HL-60 (cell line): ENCODE results near the gene ZPLD1.

Experiments
- DNase-seq, 2 experiments: peaks; one replicate each; pipeline ENCODE4 v3.0.0-alpha.2; 2010 to 2020; ENCODE audit warnings: low read depth in 1 of 2, low spot score in 1 of 2
- H3K27ac ChIP-seq: fragments of 250-450 bp; sonication (Bioruptor Pico); replicated peaks from 2 replicates; pipeline ENCODE4 v1.5.1; 2020; ENCODE audit warnings: mild to moderate bottlenecking, moderate library complexity
- H3K27me3 ChIP-seq: fragments of 250-450 bp; sonication (Bioruptor Pico); 2 replicates; pipeline ENCODE4 v1.5.1; 2021; ENCODE audit warnings: mild to moderate bottlenecking, moderate library complexity; ENCODE audit not compliant: insufficient read depth, poor library complexity, severe bottlenecking
- H3K4me3 ChIP-seq: replicated peaks from 2 replicates; pipeline ENCODE4 v1.5.1; 2011; ENCODE audit warnings: mild to moderate bottlenecking, control low read depth, low read length; ENCODE audit not compliant: insufficient read depth
- GABPA ChIP-seq: IDR thresholded peaks from 2 replicates; pipeline ENCODE4 v1.6.1; 2012; ENCODE audit warnings: low read depth
- POLR2AphosphoS5 ChIP-seq: IDR thresholded peaks from 2 replicates; pipeline ENCODE4 v1.6.1; 2012; ENCODE audit warnings: low read depth
- SPI1 ChIP-seq: IDR thresholded peaks from 2 replicates; pipeline ENCODE4 v1.6.1; 2012; ENCODE audit warnings: low read depth, mild to moderate bottlenecking, borderline replicate concordance
- TF ChIP-seq, protein P1 (sequence below): IDR thresholded peaks from 2 replicates; pipeline ENCODE4 v1.6.1; 2012; ENCODE audit warnings: low read depth; ENCODE audit not compliant: insufficient replicate concordance
- TF ChIP-seq, protein P2 (sequence below): IDR thresholded peaks from one replicate; pipeline ENCODE4 v1.5.1; 2011; ENCODE audit warnings: low read length, control low read depth, inconsistent platforms; ENCODE audit not compliant: insufficient read depth

The ZPLD1 gene

DNA sequence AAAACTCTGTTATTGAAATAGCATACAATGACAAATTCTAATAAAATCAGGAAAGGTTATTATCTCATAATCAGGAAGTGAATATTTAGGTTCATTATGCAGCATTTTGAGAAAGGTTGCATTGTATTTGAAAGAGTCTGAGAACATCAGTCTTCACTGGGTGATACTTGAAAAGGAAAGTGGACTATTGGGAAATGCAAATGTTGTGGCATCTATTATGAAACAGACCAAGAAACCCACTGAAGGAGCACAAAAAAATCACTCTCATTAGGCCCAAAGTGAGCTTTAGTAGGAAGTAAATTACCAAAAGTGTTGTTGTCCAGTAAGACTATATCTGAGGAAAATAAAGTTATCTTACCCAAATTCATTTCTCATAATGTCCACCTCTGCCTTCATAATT lies 90.8 kb downstream of the ZPLD1 start:
- DNase-seq, result no peak
- H3K27me3 ChIP-seq, result no peaks in the 10 kb centered on the region
- no peak overlapping the region for H3K27ac ChIP-seq
- TF ChIP-seq GABPA, result no peak
- TF ChIP-seq, protein P1, sequence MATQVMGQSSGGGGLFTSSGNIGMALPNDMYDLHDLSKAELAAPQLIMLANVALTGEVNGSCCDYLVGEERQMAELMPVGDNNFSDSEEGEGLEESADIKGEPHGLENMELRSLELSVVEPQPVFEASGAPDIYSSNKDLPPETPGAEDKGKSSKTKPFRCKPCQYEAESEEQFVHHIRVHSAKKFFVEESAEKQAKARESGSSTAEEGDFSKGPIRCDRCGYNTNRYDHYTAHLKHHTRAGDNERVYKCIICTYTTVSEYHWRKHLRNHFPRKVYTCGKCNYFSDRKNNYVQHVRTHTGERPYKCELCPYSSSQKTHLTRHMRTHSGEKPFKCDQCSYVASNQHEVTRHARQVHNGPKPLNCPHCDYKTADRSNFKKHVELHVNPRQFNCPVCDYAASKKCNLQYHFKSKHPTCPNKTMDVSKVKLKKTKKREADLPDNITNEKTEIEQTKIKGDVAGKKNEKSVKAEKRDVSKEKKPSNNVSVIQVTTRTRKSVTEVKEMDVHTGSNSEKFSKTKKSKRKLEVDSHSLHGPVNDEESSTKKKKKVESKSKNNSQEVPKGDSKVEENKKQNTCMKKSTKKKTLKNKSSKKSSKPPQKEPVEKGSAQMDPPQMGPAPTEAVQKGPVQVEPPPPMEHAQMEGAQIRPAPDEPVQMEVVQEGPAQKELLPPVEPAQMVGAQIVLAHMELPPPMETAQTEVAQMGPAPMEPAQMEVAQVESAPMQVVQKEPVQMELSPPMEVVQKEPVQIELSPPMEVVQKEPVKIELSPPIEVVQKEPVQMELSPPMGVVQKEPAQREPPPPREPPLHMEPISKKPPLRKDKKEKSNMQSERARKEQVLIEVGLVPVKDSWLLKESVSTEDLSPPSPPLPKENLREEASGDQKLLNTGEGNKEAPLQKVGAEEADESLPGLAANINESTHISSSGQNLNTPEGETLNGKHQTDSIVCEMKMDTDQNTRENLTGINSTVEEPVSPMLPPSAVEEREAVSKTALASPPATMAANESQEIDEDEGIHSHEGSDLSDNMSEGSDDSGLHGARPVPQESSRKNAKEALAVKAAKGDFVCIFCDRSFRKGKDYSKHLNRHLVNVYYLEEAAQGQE, result no peak
- no peak for TF ChIP-seq POLR2AphosphoS5
- no peak for TF ChIP-seq SPI1
- TF ChIP-seq, protein P2, sequence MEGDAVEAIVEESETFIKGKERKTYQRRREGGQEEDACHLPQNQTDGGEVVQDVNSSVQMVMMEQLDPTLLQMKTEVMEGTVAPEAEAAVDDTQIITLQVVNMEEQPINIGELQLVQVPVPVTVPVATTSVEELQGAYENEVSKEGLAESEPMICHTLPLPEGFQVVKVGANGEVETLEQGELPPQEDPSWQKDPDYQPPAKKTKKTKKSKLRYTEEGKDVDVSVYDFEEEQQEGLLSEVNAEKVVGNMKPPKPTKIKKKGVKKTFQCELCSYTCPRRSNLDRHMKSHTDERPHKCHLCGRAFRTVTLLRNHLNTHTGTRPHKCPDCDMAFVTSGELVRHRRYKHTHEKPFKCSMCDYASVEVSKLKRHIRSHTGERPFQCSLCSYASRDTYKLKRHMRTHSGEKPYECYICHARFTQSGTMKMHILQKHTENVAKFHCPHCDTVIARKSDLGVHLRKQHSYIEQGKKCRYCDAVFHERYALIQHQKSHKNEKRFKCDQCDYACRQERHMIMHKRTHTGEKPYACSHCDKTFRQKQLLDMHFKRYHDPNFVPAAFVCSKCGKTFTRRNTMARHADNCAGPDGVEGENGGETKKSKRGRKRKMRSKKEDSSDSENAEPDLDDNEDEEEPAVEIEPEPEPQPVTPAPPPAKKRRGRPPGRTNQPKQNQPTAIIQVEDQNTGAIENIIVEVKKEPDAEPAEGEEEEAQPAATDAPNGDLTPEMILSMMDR, result no peak
- H3K4me3 ChIP-seq, result no peak overlapping the region

- TF ChIP-seq, protein P2, result no peak
- no peak for TF ChIP-seq GABPA
- TF ChIP-seq SPI1, result no peak
- no peak for TF ChIP-seq POLR2AphosphoS5
- TF ChIP-seq, protein P1, result no peak
- Histone ChIP-seq H3K27ac (no peak overlapping the region), H3K27me3 (no peaks in the 10 kb centered on the region), H3K4me3 (no peak overlapping the region)
- DNase-seq, result no peak
Observed at GRCh38 chr3:102526865-102527264, 92.0 kb downstream of the ZPLD1 start.

DNA sequence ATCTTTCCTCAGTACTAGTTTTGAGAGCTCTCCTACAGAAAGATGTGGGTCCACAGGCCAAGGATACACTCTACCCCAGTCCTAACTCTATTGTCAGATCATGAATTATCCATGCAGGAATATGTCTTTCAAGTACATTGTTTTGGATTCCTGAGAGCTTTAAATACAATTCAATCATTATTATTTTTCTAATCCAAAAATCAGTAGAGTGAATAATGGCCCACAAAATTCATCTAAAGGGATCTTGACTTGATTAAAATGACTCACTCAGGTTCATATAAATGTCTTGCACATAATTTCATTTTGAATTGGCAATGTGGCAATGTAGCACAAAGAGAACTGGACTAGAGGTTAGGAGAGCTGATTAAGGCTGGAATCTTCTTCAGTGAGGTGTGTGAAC lies 93.9 kb downstream of the ZPLD1 start:
- DNase-seq, result no peak
- H3K27ac ChIP-seq, result no peak overlapping the region
- TF ChIP-seq POLR2AphosphoS5 (no peak), GABPA (no peak), SPI1 (no peak)
- TF ChIP-seq, protein P2, result no peak
- TF ChIP-seq, protein P1, result no peak

More for the DNA sequence above, 93.9 kb downstream of the ZPLD1 start:
- H3K4me3 ChIP-seq, result no peak overlapping the region
- no peaks in the 10 kb centered on the region for H3K27me3 ChIP-seq
